Stimulated activated CD8-positive, alpha-beta memory T cell treated with anti-CD3 and anti-CD28 coated beads, Interleukin-15, amount 100 ng/mL, for 1 hour (primary cell): ENCODE data around the gene C2CD4C.
"Not testable (repeated sequence)": the region's sequence is repeated elsewhere in the genome, so short reads cannot be mapped to it uniquely, and the experiment has no call there.

ENCODE experiments used
- DNase-seq: peaks from one replicate; pipeline ENCODE4 v3.0.0-alpha.2; 2020; ENCODE audit warnings: low read depth

C2CD4C gene

GRCh38 chr19:398719-399118 lies 10.2 kb downstream of the C2CD4C start:
- no peak for DNase-seq

- DNase-seq: no peak
These were observed 10.8 kb downstream of the C2CD4C start for GRCh38 chr19:397941-398706.

DNA sequence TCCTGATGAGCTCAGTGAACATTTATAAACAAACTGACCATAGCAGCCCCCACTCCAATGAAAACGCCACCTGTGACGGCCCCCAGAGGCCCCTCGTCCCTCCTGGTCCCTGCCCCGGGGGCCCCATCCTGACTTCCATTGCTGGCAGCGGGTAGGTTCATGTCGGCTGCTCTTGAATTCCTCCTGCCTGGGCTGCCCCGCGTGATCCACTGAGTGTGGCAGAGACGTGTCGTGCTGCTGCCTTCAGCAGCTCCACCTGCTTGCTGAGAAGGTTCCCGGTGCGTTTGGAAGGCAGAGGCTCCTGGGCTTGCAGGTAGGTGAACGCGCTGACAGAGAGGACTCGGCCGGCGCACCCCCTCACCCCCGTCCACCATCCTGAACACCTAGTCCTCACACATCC lies 11.6 kb downstream of the C2CD4C start:
- no peak for DNase-seq

- no peak for DNase-seq
These were observed 13.5 kb downstream of the C2CD4C start for GRCh38 chr19:395467-395866.

- DNase-seq: not testable (repeated sequence)
These were observed 14.1 kb downstream of the C2CD4C start for GRCh38 chr19:394857-395256.

DNA sequence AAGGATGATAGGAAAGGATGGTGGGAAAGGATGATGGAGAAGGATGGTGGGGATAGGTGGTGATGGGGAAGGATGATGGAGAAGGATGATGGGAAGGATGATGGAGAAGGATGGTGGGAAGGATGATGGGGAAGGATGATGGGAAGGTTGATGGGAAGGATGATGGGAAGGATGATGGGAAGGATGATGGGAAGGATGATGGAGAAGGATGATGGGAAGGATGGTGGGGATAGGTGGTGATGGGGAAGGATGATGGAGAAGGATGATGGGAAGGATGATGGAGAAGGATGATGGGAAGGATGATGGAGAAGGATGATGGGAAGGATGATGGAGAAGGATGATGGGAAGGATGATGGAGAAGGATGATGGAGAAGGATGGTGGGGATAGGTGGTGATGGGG lies 15.4 kb downstream of the C2CD4C start:
- not testable (repeated sequence) for DNase-seq

DNA sequence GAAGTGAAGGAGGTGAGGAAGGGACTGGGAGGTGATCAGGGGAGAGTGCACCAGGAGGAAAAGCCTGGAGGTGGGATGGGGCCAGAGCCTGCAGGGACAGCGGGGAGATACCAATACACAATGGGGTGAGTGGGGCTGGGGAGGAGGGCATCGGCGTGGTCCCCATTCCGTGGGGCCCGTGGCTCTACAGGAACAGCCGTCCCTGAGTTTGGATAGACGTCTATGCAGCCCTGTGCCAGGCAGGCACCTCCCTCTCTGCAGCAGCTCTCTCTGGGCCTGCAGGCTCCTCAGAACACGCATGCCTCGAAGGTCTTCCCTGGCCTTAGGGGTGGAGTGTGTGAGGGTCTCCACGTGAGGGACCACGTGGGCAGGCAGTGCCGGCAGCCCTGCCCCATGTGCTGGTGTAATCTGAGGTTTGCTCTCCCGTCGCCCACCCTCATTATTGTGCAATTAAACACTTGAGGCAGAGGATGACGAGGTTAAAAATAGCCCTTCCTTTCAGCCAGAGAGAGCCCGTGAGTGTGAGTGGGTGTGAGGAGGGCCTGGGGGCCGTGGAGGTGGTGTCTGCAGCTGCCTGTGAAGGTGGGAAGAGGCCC lies 16.5 kb downstream of the C2CD4C start:
- no peak for DNase-seq

DNA sequence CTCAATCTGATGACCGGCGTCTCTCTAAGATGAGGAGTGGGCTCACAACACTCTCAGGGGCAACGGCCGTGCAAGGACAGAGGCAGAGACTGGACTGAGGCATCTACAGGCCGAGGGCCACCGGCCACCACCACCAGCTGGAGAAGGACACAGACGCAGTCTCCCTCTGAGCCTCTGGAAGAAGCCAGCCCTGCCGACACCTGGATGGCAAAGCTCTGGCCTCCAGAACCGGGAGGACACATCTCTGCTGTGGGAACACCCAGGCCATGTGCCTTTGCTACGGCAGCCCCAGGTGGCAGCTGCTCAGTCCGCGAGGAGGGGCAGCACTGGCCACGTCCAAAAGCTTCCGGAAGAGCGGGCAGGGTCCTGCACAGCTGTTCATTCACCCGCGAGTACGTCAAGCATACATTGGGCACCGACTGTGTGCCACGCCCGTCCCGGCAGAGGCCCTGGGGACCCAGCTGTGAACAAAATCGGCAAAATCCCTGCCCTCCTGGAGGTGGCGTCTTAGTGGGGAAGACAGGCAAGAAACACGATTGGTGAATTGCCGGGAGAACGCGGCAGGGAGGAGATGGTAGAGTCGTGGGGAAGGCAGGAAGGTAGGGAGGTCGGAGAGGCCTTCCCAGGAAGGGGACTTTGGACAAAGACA lies 17.1 kb downstream of the C2CD4C start:
- no peak for DNase-seq

- DNase-seq: no peak
These were observed 17.8 kb downstream of the C2CD4C start for GRCh38 chr19:391207-391557.

DNA sequence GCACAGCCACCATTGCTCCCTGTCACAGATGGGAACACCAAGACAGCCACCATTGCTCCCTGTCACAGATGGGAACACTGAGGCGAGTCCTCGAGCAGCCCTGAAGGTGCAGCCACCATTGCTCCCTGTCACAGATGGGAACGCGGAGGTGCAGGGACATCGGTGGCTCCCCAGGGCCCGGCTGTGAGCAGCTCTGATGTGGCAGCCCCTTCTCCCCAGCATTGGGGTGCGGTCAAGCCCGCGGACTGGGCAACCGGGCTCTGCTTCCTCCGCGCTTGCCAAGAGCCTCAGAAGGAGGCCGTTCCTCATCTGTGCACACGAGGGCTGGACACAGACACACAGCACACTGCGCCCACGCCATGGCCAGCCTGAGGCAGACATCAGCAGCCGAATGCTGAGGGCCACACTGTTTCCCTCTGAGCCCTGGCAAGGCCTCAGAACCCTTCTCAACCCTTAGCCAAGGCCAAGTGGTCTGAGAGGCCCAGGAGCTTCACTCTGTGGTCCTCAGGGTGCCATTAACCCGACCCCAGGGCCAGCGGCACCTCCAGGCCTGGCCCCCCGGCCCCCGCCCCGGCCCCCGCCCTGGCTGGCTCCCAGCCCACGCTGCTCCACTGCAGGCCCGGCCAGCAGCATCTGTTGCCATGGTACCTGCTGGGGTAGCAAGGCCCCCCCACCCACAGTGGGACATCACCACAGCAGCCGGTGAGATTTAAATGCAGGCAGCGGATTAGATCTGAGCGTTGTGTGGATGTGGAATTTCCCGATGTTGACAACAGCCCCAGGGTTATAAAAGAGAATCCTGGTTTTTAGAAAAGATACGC lies 18.4 kb downstream of the C2CD4C start:
- DNase-seq: no peak

- no peak for DNase-seq
These were observed 19.0 kb downstream of the C2CD4C start for GRCh38 chr19:389935-390289.

GRCh38 chr19:389255-389934 lies 19.6 kb downstream of the C2CD4C start:
- no peak for DNase-seq

GRCh38 chr19:388691-389090 lies 20.3 kb downstream of the C2CD4C start:
- no peak for DNase-seq

DNA sequence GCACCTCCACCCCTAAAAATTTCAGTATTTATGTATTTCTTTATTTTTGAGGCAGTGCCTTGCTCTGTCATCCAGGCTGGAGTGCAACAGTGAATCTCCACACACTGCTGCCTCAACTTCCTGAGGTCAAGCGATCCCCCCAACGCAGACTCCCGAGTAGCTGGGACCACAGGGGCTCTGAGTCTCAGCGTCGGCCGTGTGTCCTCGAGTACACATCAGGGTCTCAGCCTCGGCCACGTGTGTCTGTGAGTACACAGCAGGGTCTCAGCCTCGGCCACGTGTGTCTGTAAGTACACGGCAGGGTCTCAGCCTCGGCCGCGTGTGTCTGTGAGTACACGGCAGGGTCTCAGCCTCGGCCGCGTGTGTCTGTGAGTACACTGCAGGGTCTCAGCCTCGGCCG lies 21.2 kb downstream of the C2CD4C start:
- DNase-seq: no peak

DNA sequence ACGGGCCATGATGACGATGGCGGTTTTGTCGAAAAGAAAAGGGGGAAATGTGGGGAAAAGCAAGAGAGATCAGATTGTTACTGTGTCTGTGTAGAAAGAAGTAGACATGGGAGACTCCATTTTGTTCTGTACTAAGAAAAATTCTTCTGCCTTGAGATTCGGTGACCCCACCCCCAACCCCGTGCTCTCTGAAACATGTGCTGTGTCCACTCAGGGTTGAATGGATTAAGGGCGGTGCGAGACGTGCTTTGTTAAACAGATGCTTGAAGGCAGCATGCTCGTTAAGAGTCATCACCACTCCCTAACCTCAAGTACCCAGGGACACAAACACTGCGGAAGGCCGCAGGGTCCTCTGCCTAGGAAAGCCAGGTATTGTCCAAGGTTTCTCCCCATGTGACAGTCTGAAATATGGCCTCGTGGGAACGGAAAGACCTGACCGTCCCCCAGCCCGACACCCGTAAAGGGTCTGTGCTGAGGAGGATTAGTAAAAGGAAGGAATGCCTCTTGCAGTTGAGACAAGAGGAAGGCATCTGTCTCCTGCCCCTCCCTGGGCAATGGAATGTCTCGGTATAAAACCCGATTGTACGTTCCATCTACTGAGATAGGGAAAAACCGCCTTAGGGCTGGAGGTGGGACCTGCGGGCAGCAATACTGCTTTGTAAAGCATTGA lies 22.2 kb downstream of the C2CD4C start:
- not testable (repeated sequence) for DNase-seq

- not testable (repeated sequence) for DNase-seq
These were observed 22.8 kb downstream of the C2CD4C start for GRCh38 chr19:386189-386588.

GRCh38 chr19:384799-385169 lies 24.2 kb downstream of the C2CD4C start:
- no peak for DNase-seq

DNA sequence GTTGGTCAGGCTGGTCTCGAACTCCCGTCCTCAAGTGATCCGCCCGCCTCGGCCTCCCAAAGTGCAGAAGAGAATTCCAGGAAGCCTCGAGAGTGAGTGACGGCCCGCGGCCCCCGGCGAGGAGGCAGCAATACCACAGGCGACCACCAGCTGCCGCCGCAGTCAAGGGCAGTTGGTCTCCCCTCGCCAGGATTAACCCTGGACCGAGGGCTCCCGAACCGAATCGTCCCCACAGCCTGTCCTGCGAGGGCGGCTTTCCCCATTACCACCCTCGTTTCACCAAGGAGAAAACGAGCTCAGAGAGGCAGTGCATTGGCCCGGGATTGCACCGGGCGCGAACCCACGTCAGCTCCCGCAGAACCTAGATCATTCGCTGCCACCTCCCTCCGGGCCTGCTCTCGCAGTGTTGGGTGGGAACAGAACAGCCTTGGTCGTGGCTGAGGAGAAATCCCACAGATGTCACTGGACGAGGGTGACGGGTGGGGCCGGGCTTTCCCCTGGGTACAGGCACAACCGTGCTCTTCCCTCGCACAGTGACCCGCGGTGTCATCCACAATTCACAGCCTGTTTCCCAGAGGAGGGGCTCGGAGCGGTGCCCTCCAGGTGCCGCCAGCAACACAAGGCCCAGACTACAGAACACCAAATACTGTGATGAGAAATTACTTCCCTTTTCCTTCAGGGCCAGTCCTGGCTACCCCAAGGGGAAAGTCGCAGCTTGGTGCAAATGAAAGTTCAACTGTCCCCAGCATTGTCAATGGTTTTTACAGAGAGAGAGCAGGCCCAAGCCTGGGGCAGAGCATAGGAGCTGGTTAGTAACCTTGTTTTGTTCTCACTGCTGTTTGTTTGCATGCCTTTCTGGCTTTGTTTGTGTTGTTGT lies 24.8 kb downstream of the C2CD4C start:
- DNase-seq: no peak

DNA sequence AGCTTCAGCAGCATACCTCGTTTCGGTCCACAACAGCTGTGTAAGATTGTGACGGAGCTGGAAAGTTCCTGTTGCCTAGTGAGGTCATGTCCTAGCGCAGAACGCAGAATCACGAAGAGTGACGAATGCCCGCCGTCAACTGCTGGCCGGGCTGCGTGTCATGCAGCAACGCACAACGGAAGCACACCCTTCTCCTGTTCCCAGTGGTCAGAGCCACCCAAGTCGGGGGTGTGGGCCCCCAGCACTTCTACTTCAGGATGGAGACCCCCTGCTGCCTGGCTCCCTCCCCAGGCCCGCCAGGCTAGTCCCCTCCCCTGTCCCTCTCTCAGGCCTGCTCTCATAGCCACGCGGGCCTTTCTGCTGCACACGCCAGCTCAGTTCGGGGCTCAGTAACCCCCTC lies 25.9 kb downstream of the C2CD4C start:
- no peak for DNase-seq

GRCh38 chr19:382578-382977 lies 26.4 kb downstream of the C2CD4C start:
- not testable (repeated sequence) for DNase-seq

- not testable (repeated sequence) for DNase-seq
These were observed 27.0 kb downstream of the C2CD4C start for GRCh38 chr19:381901-382300.
